IPS-NIHi7 (cell line): ENCODE data around the gene IL20RA.
A peak's percentile ranks its signal among the peaks of the same experiment; 100 is the strongest.
"Not testable (repeated sequence)": the region's sequence is repeated elsewhere in the genome, so short reads cannot be mapped to it uniquely, and the experiment has no call there.

Experiments
- DNase-seq: peaks from one replicate; pipeline ENCODE4 v3.0.0; 2012; ENCODE audit warnings: mixed read lengths; ENCODE audit errors: extremely low spot score

IL20RA gene

DNA sequence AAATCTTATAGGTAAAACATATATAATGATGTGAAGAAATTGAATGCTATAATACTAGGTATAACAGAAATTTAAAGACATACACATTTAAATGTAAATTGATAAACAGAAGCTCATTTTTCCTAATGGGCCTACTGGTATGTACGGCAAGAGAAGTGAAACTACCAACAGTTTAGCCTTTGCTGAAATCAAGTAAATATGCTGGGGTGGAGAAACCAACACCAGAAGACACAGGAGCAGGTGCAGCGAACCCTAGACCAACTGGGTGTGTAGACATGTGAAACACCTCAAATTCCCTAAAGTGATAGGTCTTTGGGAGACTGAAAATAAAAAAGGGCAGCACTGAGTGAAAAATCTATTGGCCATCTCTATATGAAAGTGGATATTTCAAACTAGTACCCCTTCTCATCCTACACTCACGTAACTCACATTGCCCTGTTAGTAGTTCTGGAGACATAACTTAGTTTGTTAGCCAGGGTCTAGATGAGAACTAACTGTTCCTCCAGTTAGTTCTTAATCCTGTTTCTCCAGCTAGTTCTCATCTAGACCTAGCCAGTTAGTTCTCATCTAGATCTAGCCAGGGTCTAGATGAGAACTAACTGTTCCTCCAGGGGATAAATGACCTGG is 69.6 kb downstream of the IL20RA start:
- DNase-seq: no peak

DNA sequence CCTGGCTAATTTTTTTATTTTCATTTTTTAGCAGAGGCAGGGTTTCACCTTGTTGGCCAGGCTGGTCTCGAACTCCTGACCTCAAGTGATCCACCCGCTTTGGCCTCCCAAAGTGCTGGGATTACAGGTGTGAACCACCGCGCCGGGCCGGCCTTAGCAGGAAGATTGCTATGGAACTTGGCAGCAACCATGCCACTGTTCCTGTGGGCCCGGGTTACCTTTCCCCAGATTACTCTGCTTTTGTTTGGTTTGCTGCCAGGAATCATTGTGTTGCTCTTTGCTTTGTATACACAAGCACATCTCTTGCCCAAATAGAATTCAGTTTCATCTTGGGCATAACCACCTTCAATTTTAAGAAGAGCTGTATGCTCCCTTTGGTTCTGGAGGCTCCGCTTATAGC is 71.0 kb downstream of the IL20RA start:
- DNase-seq: not testable (repeated sequence)

DNA sequence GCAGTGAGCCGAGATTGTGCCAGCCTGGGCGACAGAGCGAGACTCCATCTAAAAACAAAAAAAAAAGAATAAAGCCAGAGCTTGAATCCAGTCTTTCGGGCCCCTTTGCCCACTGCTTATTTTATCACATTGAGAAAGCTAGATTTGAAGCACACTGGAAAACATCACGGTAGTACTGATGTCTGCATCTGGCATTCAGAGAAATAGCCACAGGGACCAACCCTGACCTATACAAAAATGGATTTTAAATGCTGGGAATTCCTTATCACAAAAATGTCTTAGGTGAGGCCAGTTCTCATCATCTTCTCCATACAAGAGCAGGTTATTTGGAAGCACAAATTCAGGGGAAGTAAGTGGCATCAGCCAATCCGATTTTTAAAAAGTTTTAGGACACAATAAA is 73.2 kb downstream of the IL20RA start:
- no peak for DNase-seq

DNA sequence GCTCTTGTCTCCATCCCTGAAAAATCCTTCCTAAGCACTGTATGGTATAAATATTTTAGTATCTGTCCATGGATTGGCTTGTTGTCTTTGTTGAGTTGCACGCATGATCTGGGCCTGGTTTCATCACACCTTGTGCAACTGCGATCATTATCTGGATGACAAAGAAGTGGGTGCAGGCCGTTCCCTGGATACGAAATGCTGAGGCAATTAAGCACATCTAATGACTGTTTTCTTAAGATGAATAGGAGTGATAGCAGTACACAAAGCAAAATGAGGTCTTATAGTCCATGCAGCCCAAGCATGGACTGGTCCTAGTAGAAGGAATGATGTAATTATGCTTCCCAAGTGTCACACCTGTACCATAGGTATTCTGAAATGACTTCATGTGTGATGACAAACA is 74.8 kb downstream of the IL20RA start:
- no peak for DNase-seq

DNA sequence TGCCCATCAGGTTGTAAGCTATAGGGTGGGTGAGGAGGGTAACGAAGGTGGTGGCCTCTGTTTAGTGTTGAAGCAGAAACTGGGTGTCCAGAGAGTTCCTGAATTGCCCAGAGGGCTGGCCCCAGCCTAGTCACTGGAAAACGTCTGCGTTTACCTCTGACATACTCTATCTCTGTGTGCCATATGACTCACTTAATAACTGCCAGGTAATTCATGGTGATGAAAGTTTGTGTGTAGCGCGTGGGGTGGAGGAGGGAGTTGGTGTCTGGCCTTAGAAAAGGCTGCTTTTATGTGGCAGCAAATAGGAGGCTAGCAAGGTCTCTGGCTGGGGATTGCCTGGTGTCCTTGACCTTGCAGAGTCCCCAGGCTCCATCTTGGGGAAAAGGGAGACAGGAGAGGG is 75.3 kb downstream of the IL20RA start:
- DNase-seq: no peak

DNA sequence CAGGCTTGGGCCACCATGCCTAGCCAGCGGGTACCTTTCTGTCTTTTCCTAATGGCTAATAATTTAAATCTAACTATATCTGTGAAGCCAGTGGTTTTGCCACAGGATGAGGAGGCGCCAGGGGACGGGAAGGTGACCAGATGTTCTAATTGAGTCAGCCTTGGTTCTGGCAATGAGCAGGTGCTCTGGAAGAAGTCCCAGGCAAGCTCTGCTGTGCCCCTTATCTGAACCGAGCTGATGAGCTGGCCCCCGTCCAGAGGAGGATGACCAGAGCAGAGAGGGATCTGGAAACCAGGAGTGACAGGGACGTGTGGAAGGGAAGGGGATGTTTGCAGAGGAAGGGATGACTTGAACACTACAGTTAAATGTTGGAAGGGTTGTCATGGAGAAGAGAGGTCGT is 75.9 kb downstream of the IL20RA start:
- DNase-seq: no peak

DNA sequence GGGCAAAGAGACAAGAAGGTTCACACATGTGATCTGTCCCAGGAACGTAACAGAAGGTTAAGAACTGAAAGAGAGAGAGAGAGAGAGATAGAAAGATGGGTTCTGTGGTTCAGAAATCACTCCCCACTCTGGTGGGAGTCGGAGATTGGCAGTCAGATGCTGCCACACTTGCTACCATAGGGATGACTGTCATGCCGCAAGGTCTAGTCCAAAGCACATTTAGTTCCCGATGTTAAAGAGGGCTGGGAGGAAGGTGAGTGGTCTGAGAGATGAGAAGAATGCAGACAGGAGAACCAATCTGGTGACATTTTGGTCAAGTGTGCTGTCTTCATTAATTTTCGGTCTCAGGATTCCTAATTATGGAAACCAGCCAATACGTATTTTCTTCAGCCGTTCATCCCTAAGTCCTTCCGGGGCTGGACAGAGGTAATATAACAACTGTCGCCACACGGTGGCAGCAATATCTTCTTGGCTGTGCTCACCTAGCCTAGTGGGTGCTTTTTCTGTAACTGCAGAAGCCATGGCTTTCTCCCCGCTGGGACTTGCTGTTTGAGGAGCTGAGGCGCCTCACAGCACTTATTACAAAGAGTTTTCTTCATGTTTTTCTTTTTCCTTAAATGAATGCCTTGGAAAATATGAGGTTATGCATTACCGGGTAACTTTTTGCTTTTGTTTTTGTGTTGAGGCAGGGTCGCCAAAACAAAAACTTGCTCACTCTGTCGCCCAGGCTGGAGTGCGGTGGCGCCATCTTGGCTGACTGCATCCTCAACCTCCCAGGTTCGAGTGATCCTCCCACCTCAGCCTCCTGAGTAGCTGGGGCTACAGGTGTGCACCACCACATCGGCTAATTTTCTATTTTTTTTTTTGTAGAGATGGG is 76.7 kb downstream of the IL20RA start:
- DNase-seq: peak; percentile 84

DNA sequence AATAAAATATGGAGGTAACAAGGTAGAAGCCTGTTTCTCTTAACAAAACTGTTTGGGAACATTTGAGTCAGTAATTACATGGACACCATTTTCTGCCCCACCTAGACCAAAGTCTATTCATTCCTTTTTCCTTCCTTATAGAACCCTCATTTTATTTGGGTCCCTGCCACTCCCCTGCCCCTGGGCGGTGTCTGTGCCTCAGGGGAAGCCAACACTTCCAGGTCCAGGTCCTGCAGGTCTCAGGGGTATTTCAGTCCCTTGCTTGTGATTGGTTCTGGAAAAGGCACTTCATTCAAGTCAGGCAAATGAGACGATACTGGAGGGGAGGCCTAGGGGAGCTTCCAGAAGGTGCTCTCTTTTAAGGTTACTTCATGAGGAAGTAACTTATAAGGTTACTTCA is 80.4 kb downstream of the IL20RA start:
- no peak for DNase-seq

DNA sequence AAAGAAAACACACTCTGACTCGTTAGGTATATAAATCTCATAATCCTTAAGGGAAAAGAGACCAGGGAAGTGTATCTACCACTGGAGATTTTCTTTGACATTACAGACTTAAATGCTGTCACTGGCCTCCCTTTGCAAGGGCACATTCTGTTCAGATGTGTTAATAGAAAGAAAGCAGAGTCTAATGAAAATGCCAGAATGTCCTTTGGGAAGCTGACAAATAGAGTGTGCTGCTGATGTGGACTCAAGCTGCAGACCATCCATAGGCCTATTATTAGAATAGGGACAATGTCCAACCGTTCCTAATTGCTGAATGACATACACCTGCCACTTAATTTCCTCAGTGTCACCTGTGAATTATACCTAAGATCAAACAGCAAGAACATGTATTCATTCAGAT is 81.5 kb downstream of the IL20RA start:
- DNase-seq: no peak

DNA sequence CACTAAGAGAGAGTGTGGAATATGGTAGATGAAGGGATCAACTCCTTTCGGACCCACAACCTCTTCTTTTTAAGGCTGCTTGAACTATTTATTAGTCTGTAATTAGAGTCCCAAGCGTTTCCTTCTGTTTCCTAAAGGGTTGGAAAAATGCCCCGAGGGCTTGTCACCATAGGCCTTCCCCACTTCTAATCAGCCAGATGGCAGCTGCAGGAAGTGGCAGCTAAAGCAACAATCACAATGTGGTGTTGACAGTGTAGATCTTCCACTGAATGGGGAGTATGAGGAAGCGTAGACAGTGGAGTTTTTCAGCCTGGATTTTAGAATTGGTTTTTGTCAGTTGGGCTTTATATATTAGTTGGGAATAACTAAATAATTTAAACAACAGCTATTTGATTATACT is 82.1 kb downstream of the IL20RA start:
- DNase-seq: peak; percentile 35

DNA sequence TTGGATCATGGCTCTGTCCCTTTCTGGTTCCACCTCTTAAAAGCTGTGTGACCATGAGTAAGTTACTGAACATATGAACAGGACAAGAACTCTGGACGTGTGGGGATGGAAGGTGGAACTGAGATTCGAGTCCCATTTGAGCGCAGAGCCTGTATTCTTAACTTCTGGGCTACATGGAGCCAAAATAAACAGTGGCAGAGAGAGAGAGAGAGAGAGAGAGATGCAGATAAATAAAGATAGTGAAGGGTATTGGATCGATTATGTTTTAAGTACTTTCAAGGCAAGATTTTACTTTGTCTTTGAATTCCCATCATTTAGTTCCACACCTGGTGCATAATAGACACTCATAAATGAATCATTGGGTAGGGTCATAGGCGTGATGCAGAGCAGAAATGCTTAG is 82.9 kb downstream of the IL20RA start:
- DNase-seq: no peak

DNA sequence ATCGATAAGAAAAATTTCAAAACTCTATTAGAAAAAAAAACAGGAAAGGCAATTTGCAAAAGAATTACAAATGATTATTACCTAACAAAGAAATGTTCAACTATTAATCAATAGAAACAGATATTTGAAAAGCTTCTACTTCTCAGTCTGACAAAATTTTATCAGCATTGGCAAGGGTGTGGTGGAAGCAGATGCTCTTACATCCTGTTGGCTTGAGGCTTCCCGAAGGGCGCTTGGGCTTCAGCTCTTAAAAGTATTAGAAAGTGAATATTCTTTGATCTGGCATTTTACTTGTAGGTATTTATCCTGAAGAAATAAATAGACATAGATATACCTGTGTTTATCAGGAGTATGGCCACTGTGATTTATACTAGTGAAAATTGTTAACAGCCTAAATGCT is 84.0 kb downstream of the IL20RA start:
- no peak for DNase-seq

DNA sequence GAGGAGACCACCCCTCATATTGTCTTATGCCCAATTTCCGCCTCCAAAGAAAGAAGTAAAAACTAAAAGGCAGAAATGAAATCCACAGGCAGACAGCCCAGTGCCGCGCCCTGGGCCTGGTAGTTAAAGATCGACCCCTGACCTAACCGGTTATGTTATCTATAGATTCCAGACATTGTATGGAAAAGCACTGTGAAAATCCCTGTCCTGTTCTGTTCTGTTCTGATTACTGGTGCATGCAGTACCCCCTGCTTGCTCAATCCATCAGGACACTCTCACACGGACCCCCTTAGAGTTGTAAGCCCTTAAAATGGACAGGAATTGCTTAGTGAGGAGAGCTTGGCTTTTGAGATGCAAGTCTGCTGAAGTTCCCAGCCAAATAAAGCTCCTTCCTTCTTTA is 84.8 kb downstream of the IL20RA start:
- not testable (repeated sequence) for DNase-seq

DNA sequence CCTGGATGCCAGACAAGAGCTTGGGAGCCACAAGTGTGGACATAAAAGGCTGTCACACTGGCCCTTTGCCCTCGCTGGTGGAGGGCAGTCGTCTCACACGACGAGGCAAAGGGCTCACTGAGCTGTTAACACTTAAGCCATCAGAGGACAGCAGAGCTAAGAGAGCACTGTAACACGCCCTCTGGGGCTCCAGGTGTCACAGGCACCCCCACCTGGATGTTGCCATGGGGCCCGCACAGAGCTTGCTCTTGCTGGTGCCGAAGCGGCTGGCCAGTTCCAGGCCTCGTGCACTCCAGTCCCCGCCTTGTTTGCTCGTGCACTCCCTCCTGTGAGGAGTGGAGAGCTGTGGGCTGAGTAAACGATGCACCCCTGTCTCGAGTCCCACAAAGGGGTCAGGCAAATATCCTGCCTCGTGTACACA is 85.3 kb downstream of the IL20RA start:
- DNase-seq: peak; percentile 33

DNA sequence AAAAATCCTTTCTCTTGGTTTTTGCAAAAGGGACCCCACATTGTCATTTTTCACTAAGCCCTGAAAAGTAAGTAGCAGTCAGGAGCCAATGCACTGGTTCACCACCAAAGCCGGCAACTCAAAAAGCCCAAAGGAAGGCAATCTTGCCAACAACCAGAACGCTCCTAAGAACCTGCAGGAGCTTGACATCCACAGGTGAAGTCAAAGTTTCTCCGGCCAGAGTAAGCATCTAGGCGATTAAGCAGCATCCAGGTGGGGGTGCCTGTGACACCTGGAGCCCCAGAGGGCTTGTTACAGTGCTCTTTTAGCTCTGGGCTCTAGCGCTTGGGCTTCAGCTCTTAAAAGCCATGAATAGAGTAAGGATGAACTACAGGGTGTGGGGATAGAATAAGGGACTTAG is 86.6 kb downstream of the IL20RA start:
- no peak for DNase-seq

DNA sequence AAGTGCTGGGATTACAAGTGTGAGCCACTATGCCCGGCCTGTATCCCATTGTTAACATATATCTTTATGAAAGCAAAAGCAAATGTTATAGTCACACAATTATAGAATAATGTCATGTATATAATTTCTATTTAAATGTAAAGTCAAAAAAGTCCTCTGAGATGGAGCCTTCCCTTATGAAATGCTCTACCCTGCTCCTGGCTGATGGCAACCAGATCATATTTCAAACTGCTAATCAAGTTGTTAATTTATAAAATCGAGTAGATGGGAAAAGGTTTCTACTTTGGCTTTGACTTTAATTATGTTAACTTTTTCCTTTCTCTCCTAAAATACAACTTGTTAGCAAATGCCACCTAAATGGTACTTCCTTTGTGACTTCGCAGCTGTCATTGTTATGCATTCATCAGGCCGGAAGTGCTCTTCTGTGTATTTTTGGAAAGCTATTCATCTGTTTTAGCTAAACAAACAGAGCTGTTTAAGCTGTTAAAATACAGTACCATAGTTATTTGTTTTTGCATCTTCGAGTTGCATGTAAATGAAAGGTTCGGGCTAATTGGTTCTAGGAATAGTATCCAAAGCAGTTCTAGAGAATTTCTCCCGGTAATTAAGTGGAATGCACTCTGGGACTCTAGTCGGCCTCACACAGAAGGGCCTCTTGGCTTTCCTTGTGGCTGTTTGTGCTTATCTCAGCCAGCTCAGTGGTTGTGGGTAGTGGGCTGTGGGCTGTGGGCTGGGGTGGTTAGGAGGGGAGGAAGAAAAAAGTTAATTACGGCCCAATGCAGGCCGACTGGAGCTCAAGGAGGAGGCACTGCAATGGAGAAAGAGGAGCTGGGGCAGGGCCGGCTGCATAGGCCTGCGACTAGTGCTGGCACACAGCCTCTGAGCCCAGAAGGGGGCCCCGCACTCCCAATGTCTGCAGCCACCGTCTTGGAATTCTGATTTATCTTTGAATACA is 87.9 kb downstream of the IL20RA start:
- DNase-seq: peak; percentile 67

DNA sequence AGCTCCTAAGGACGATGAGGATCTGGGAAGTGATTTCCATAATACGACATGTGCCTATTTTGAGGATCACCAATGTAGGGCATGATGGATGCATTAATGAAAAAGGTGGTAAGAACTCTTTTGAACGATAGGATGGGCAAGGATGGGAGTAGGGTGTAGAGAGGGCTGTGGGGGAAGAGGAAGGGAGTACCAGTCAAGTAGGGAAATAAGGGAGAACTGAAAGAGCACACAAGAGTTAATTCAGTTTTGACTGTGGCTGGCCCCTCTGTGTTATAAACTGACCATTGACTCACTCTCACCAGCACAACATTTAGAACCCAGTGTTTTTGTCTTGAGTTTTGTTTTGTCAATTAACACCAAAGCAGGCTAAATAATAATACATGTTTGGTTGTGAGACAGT is 89.6 kb downstream of the IL20RA start:
- DNase-seq: no peak

DNA sequence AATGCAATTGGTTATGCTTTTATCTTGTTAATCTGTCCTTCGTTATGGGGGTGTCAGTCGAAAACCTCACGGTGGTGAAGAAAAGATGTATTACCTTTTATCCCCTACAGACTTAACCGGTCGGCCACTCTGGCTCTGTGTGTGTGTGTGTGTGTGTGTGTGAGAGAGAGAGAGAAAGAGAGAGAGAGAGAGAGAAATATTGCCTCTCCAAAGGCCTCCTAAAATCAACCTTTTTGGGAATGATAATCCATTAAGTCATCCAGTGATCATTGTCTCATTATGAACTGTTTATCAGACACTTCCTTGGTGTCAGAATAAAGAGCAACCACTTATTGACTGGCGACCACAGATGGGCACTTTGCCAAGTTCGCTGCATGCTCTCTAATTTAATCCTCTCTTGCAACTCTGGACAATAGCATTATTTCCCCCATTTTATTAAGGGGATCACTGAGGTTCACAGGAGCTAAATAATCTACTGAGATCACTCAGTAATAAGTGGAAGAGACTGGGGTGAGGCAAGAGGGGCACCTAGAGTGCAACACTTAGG is 92.0 kb downstream of the IL20RA start:
- no peak for DNase-seq

DNA sequence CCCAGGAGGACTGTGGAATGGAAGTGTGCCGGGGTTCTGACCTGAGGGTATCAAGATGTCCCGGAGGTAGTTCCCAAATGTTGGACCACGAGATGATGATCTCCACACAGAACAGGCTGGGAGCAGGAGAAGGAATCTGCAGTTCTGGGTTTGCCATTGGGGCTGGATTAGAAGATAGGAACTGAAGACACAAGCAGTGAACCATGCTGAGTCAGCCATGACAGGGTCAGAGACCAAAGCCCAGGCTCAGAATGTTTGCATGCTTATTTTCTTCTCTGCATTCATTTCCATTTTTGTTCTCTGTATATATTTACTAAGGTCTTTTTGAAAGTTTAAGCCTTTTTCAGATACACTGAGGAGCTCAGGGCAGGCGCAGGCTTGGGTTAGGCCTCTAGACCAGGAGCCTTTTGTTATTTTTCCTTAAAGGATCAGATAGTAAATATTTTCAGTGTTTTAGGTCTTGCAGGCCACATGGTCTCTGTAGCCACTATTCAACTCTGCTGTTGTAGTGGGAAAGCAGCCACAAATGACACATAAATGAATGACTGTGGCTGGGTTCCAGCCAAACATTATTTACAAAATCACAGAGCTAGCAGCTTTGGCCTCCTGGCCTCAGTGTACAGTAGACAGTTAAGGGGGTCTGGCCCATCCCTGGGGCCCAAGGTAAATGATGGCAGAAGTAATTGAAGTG is 94.2 kb downstream of the IL20RA start:
- DNase-seq: no peak
